ENCODE results near the gene DNMBP.
"Not testable (repeated sequence)": the region's sequence is repeated elsewhere in the genome, so short reads cannot be mapped to it uniquely, and the experiment has no call there.

The DNMBP gene

DNA sequence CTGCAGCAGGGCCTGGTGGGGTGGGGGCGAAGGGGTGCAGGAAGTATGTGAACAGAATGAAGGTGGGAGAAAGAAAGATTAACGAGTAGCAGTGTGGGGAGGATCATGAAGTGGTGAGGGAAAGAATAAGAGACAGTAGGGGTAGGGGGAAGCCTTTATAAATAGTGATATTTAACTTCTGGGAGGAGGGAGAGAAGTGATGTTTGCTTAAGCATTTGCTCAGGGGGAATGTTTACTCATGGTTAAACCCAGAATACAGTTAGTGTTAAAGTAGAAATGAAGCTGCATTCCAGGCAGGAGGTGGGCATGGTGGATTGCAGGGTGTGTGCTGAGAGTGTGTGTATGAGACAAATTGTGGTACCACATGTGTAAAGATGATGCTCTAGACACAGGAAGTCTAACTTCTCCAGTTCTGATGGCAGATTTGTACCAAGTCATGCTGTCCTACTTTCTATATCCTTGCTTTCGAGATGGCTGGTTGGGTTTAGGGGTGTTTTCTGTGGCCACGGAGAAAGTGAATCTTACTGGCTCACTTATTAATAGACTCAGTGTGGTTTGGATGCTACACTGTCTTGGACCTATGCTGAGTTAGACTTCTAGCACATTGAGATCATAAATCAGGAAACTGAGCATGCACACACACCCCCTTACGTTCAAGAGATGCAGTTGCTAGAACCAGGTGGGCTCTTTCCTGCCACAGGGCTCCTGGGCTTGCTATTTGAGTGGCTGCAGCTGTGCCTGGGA lies 10.6 kb upstream of the DNMBP start:
- DNase-seq (ENCODE audit: low spot score) = no peak

GRCh38 chr10:100019787-100020141 lies 10.0 kb upstream of the DNMBP start:
- DNase-seq (ENCODE audit: low spot score) = no peak

GRCh38 chr10:100014071-100014762 lies 4.5 kb upstream of the DNMBP start:
- no peak for DNase-seq (ENCODE audit: low spot score)

DNA sequence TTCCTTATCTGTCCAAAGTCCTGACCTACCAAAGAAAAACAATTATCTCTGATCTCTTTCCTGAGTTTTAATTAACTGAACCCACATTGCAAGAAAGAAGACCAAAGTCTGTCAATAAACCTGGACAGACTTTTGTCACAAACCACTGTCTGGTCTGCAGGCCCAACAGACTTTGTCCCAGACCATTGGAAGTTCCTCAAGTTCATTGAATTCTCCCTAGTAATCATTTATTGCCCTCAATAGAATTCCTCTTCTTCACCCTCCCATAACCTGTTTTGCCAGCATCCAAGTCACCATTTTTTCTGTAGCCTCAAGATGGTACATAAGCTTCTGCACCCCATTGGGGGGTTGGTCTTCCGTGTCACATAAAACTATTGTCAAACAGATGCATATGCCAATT lies 3.9 kb upstream of the DNMBP start:
- no peak for DNase-seq (ENCODE audit: low spot score)

DNA sequence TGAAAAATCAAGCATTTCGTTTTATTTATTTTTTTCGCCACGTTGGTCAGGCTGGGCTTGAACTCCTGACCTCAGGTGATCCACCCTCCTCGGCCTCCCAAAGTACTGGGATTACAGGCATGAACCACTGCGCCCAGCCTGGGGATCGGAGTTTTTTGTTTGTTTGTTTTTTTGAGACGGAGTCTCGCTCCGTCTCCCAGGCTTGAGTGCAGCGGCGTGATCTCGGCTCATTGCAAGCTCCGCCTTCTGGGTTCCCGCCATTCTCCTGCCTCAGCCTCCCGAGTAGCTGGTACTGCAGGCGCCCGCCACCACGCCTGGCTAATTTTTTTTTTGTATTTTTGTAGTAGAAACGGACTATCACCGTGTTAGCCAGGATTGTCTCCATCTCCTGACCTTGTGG lies 2.2 kb upstream of the DNMBP start:
- not testable (repeated sequence) for DNase-seq (ENCODE audit: low spot score)

DNA sequence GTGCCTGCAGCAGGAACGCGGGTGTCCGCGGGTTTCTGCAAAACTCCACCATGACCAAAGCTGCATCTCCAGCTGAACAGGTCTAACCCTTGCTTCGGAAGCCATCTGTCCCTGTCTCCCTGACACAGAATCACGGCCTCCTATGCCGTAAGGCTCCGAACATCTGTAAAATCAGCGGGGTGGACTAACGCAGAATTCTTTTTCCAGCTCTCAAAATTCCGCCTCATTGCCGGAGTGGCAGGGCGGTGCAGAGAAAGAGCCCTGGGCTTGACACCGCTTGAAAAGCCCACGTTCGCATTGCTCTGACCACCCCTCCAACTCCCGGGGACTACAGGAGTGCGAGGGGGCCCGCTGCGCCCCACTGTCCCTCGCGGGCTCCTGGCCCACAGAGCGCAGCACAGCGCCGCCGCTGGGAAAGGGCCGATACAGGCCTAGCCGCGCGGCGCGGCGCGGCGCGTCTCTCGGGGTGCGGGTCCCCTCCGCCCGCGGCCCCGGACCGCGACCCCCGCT lies 409 bp downstream of the DNMBP start:
- DNase-seq (ENCODE audit: low spot score) = peak; percentile 38

- DNase-seq (ENCODE audit: low spot score) = peak; percentile 27
Measured at GRCh38 chr10:100008708-100009282, 952 bp downstream of the DNMBP start.

GRCh38 chr10:100008142-100008522 lies 1.6 kb downstream of the DNMBP start:
- DNase-seq (ENCODE audit: low spot score) = peak; percentile 26

GRCh38 chr10:100007231-100008141 lies 2.3 kb downstream of the DNMBP start:
- peak; percentile 20 for DNase-seq (ENCODE audit: low spot score)

DNA sequence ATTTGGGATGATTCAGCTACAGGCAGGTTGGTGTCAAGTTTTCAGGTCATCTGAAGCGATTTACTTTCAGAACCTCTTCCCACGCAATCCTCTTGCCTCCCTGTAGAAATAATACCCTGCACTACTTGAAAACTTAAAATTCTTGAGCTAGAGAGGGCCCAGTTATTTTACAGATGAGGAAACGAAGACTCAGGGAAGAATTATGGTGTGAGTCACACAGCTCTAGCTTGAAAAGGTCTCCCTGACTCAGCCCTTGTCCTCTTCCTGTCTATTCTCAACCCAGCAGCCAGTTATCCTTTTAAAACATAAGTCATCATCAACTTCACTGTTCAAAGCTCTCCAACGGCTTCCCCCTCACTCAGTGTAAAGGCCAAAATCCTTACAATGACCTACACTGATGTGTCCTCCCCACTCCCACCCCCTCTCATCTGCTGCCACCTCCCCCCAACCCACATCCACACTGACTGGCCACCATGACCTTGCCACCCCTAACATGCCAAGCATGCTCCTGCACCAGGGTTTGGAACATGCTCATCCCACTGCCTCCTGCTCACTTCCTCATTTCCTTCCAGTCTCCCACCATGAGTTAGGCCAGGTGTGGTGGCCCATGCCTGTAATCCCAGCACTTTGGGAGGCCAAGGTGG lies 3.4 kb downstream of the DNMBP start:
- DNase-seq (ENCODE audit: low spot score) = peak; percentile 99

- DNase-seq (ENCODE audit: low spot score) = no peak
Measured at GRCh38 chr10:100004805-100005510, 4.8 kb downstream of the DNMBP start.

DNA sequence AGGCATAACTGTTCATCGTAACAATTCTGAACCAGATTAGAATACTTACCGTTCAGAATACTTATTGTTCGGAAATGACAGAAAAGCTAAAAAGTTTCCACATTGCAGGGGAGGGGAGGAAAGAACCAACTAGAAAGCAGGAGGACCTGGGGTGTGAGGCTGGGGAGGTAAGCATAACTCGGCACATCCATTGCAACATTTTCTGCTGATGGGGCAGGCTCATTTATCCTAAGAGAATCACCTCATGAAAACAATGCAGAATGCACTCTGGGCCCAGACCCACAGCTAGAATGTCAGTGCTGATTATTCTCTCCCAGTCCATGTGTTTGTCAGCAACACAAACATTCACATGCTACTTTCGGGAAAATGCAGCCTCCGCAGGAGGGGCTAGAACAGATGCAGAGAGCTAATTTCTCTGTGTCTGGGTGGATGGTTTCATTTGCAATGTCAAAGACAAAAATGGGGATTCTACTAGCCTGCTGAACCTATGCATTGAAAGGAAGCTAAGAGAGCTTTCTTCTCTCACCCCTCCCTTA lies 9.6 kb downstream of the DNMBP start:
- no peak for DNase-seq (ENCODE audit: low spot score)

DNA sequence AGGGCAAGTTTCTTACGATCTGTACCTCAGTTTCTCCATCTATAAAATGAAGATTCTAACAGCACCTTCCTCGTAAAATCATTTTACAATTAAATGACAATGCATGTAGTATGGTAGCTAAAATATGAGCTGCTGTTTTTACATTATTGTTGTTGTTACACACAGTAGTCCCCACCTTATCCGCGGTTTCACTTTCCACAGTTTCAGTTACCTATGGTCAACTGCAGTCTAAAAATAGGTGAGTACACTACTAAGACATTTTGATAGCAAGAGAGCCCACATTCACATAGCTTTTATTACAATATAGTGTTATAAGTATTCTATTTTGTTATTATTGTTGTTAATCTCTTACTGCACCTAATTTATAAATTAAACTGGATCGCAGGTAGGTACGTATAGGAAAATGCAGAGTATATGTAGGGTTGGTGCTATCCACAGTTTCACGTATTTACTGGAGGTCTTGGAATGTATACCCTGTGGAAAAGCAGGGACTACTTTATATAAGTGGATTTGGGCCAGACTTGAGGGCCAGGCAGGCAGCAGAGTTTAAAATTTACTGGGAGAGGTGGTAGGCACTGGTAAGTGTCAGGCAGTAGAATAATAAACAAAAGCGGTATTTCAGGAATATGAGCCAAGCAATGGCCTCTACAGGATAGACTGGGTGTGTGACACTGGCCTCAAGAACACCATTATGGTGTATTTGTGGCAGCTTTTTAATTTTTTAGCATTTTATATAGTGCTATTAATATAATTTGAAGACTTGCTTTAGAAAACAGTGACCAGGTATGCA lies 10.2 kb downstream of the DNMBP start:
- no peak for DNase-seq (ENCODE audit: low spot score)

GRCh38 chr10:99998889-99999288 lies 10.9 kb downstream of the DNMBP start:
- no peak for DNase-seq (ENCODE audit: low spot score)

GRCh38 chr10:99996671-99997648 lies 12.8 kb downstream of the DNMBP start:
- DNase-seq (ENCODE audit: low spot score) = no peak

DNA sequence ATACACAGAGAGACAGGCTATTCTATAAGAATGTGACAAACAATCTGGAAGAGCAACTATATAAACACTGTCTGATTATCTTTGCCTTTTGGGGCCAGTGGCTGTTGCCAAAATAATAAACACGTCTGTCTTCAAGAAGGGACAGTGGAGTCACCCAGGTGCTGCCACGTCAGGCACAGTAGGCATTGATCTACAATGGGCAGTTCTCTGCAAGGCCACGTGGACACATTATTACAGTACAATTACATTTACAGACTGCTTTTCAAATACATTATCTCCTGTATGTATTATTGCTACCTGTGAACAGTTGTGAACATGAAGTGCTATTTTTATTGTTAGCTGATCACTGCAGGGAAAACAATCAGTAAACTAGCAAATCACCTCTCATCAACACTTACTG lies 14.0 kb downstream of the DNMBP start:
- no peak for DNase-seq (ENCODE audit: low spot score)

DNA sequence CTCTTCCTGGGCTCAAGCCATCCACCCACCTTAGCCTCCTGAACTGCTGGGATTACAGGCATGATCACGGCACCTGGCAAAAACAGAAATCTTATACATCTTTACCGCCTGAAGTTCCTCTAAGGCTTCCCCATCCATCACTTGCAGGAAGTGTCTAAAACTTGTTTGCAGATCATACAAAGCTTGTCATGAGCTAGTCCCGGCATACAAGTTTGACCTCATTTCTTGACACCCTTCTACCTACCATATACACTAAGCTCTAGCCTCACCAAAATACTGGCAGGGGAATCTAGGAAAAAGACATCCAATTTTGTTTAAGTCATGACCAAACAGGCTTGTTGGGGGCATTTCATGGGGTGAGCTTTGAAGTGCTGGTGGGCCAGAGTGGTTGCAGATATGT lies 14.5 kb downstream of the DNMBP start:
- DNase-seq (ENCODE audit: low spot score) = no peak

DNA sequence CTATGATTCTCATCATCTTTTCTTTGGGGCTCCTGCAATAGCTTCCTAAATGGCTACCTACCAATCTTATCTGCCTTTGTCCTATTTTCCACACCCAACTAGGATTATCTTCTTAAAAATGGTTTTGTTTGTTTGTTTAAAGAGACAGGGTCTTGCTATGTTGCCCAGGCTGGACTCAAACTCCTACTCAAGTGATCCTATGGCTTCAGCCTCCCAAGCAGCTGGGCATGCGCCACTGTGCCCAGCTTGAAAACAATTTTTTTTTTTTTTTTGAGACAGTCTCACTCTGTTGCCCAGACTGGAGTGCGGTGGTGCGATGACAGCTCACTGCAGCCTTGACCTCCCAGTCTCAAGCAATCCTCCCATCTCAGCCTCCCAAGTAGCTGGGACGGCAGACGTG lies 14.9 kb downstream of the DNMBP start:
- DNase-seq (ENCODE audit: low spot score) = no peak
